HG02623 (cell line): ENCODE measurements around the gene MROH2A.
"Not testable (repeated sequence)": the region's sequence is repeated elsewhere in the genome, so short reads cannot be mapped to it uniquely, and the experiment has no call there.

ENCODE experiments used
- ATAC-seq: cut with Tn5 transposase; IDR thresholded peaks from one replicate; pipeline ENCODE4 v1.9.1; 2021; ENCODE audit warnings: moderate library complexity; ENCODE audit not compliant: unreplicated experiment

Gene MROH2A, protein sequence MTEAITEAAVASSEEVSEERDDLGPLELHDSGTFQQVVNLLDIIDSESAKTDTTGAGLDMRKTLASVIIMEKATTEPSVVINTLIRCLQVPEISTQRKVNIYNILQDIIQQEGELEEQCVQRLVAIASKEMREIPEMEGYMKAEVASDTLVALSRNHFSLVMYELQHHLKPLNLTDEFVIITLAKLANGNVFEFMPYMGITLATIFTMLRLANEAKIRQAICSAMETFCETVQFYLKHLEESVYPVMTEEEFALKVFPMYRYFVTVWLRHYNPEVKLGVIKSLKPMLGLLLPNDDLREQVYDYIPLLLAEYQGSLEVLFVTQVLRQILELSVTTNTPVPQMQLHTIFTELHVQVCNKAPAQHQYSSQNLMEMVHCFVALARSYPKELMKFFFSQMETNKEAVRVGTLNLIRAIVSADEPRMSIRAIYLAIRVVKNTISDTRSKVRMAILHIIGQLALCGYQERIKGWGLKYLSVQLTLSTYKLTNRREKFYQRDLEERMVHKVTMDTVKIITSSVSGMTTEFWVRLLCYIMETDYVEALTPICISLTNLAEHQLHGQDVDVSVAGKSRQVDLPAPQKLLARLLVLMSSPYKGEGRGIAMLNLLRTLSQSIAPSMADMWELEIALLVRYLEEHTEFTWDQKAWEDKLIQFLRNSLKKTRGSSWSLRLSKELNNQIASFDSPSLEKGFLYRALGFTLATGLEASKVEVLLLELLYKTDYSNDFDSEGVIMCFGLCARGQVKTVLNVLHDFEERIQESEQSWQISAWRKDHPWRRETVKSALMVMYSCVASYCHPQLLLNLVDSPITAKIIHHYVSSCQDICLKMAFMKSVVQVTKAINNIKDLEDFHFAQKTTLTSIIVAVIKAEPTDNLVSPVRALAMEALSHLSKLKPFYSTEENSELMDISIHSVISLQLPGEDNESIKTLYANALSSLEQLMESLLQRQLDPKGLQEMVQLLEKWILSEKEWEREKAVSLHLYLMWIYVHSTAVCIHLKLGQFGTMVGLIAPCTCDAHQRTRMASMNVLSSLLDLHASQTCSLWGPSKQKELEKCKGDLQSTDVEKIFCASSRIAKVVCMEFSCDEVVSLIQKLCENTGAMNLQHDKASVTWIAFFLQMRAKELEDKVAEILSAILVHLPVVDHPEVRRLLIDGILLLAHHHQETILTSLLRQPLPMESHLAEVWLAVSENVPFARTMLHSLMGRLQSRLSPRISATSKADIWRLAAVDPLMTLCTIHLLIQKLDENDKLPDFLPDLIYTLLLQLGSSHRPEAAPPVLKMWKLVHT (N-terminal part only)

DNA sequence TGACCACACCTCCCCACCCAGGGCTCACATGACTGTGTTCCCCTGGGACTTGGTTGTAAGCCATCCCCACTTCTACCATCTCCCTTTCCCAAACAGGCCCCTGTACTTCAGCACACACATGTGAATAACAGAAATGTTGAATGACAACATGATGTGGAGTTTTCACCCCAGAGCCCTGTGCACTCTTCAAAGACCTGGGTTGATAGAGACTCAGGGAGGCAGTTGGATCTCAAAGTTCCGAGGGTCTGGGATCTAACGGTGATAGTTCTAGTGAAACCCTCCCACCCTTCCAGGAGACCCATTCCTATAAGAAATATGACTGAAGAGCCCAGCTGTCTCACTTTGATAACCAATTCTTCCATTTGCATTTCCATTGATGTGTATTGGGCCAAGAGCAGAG, at the start of gene MROH2A:
Gene MROH2A, plus strand, starts transcription at position 301 of the 400 bp plus-strand sequence. CDS start 1,029 bp downstream, outside the sequence.
- no peak for ATAC-seq

DNA sequence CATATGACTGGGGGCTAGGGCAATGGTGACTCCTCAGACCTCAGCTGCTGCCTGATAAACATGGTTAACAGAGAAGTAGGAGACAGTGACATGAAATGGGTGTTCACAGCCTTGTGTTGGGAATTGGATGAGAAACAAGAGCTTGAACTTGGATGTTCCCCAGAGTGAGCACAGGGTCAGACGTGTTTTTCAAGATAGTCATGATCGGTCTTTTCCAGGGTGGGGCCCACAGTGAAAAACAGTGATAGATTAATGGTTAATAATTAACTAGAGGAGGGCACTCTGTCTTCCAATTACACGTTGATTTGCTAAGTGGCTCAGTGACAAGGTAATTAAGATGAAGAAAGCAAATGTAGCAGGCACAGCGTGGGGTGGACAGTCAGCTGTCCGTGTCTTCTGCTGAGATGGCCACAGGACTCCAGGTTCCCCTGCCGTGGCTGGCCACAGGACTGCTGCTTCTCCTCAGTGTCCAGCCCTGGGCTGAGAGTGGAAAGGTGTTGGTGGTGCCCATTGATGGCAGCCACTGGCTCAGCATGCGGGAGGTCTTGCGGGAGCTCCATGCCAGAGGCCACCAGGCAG, 49.3 kb upstream of the MROH2A start, which contains the start of gene UGT1A3:
Gene UGT1A3, plus strand, starts transcription at position 320 of the 579 bp plus-strand sequence. Its CDS starts 85 bp downstream, at position 405.
- ATAC-seq: no peak

DNA sequence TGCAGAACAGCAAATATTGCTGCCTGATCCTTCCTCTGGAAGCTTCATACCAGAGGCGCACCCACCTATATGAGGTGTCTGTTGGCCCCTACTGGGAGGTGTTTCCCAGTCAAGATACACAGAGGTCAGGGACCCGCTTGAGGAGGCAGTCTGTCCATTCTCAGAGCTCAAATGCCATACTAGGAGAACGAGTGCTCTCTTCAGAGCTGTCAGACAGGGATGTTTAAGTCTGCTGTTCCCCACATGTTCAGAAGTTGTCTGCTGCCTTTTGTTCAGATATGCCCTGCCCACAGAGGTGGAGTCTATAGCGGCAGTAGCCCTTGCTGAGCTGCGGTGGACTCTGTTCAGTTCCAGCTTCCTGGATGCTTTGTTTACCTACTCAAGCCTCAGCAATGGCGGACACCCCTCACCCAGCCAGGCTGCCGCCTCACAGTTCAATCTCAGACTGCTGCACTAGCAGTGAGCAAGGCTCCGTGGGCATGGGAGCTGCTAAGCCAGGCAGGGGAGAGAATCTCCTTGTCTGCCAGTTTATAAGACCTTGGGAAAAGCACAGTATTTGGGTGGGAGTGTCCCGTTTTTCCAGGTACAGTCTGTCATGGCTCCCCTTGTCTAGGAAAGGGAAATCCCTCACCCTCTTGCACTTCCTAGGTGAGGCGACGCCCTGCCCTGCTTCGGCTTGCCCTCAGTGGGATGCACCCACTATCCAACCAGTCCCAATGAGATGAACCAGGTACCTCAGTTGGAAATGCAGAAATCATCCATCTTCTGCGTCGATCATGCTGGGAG, 41.1 kb upstream of the MROH2A start:
- not testable (repeated sequence) for ATAC-seq

DNA sequence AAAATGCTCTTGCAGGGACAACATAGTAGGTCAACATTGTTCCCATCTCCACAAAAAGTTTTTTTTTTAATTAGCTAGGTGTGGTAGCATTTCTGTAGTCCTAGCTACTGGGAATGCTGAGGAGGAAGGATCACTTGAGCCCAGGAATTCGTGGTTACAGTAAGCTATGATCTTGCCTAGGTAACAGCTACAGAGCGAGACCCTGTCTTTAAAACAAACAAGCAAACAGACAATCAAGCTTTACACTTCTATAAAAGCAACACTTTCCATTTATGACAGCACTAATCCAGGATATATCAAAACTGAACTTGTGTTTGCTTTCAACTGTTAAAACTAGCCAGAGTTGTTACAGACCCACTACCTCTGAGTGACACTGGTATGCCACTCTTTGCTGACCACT, 37.3 kb upstream of the MROH2A start:
- no peak for ATAC-seq

DNA sequence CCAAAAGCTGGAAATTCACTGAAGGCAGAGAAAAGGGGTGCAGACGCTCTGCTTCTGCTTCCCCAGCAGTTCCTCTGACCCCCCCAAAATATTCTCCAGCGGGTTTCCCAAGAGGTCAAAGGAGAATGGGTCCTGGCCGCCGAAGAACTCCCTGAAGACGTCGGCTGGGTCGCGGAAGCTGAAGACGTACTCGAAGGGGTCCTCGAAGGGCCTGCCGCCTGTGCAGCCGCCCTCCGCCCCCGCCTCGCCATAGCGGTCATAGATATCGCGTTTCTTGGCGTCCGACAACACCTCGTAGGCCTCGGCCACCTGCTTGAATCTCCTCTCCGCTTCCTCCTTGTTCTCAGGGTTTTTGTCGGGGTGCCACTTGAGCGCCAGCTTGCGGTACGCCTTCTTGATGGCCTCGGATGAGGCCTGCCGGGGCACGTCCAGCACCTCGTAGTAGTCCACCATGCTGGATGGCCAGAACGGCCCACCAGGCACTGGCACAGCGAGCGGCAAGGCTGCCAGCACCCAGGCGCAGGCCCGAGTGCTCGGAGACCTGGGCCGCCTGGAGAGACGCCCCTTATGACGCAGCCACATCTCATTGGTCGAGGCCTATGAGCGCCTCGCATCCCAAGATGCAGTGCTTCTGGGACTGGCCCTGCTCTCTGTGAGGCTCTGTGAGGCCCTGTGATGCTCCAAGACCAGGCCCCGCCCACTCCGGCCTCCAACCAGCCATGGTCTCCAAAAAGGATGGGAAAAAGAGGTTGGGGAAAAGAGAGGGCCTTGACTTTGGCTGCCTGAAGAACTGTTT, 34.5 kb upstream of the MROH2A start:
- ATAC-seq: no peak

DNA sequence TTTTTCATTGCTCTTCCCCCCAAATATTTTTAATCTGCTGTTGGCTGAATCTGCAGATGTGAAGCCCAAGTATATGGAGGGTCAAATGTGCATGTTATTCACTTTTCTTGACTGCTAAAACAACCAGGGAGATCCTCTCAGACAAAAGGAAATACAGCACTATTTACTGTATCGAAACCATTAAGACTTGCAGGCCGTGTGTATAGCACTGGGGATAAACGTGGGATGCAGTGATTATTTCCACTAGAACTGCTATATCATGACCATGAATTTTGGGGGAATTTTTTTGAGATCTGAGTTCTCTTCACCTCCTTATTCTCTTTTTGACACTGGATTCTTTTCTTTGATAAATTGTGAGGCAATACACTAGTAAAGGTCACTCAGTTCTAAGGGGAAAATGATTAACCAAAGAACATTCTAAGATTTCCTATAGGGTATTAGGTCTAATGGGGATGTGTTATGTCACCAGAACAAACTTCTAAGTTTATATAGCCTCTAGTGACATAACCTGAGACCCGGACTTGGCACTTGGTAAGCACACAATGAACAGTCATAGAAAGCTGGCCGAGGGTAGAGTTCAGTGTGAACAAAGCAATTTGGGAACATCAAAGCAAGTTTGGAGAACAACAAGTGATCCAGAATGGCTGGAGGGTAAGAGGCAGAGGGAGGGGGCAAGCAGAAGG, 32.9 kb upstream of the MROH2A start:
- no peak for ATAC-seq

DNA sequence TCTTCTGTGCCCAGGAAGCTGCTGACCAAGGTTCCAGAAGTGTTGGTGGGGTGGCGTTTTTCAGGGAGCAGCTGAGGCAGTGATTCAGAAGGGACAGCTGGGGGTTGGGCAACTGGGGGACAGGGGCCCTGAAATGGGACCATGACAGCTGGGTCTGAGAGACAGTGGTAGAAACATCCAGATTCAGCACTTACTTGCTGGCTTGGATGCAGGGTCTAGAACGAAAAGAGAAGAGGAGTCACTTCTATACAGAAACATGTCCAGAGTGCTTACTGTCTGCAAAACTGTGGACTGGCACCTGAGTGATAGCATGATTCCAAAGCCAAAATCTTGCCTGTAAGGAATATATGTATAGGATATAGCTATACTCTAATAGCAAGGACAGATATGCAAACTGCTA, 32.3 kb upstream of the MROH2A start:
- ATAC-seq: not testable (repeated sequence)

DNA sequence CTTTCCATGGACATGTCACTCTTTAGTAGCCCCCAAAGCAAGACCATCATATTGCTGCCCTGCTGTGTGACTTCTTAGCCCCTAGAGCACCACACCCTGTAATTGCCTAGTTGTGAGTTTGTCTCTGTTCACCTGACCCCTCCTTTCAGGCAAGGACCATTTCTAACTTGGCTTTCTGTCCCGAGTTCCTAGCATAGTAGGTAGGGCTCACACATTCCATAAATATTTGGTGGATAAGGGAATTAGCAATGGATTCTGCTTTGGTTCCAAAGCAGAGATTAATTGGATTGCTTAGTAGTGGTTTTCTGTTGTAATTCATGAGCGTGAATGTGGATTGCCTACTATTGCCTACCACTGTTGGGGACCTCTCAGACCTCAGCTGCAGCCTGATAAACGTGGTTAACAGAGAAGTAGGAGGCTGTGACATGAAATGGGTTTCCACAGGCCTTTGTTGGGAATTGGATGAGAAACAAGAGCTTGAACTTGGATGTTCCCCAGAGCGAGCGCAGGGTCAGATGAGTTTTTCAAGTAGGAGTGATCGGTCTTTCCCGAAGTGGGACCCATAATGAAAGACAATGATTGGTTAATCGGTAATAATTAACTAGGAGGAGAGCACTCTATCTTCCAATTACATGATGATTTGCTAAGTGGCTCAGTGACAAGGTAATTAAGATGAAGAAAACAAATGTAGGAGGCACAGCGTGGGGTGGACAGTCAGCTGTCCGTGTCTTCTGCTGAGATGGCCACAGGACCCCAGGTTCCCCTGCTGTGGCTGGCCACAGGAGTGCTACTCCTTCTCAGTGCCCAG, 31.5 kb upstream of the MROH2A start:
- ATAC-seq: no peak

DNA sequence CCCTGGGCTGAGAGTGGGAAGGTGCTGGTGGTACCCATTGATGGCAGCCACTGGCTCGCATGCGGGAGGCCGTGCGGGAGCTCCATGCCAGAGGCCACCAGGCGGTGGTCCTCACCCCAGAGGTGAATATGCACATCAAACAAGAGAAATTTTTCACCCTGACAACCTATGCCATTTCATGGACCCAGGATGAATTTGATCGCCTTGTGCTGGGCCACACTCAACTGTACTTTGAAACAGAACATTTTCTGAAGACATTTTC, 30.9 kb upstream of the MROH2A start:
- no peak for ATAC-seq

DNA sequence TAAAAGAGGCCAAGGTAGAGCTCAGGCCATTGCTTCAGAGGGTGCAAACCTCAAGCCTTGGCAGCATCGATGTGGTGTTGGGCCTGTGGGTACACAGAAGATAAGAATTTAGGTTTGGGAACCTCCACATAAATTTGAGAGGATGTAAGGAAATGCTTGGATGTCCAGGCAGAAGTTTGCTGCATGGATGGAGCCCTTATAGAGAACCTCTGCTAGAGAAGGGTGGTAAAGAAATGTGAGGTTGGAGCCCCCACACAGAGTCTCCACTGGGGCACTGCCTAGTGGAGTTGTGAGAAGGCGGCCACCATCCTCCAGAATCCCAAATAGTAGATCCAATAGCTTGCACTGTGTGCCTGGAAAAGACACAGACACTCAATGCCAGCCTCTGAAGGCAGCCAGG, 27.4 kb upstream of the MROH2A start:
- not testable (repeated sequence) for ATAC-seq

DNA sequence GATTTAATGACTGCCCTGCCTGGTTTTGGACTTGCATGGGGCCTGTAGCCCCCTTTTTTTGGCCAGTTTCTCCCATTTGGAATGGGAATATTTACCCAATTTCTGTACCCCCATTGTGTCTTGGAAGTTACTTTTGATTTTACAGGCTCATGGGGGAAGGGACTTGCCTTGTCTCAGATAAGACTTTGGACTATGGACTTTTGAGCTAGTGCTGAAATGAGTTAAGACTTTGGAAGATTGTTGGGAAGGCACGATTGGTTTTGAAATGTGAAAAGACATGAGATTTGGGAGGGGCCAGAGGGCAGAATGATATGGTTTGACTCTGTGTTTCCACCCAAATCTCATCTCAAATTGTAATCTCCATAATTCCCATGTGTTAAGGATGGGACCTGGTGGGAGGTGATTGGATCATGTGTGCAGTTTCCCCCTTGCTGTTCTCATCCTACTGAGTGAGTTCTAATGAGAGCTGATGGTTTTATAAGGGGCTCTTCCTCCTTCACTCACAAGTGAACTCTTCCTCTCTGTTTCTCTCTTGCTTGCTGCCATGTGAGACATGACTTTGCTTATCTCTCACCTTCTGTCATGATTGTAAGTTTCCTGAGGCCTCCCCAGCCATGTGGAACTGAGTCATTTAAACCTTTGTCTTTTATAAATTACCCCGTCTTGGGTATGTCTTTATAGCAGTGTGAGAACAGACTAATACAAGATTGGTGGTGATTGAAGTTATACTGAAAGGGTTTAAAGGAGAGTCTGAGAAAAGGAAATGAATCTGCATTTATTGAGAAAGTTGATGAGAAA, 26.7 kb upstream of the MROH2A start:
- ATAC-seq: not testable (repeated sequence)

DNA sequence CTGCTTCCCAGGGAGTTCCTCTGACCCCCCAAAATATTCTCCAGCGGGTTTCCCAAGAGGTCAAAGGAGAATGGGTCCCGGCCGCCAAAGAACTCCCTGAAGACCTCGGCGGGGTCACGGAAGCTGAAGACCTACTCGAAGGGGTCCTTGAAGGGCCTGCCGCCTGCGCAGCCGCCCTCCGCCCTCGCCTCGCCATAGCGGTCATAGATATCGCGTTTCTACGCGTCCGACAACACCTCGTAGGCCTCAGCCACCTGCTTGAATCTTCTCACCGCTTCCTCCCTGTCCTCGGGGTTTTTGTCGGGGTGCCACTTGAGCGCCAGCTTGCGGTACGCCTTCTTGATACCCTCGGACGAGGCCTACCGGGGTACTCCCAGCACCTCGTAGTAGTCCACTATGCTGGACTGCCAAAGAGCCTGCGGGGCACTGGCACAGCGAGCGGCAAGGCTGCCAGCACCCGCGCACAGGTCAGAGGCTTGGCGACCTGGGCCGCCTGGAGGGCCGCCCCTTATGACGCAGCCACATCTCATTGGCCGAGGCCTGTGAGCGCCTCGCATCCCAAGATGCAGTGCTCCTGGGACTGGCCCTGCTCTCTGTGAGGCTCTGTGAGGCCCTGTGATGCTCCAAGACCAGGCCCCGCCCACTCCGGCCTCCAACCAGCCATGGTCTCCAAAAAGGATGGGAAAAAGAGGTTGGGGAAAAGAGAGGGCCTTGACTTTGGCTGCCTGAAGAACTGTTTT, 23.1 kb upstream of the MROH2A start:
- no peak for ATAC-seq

DNA sequence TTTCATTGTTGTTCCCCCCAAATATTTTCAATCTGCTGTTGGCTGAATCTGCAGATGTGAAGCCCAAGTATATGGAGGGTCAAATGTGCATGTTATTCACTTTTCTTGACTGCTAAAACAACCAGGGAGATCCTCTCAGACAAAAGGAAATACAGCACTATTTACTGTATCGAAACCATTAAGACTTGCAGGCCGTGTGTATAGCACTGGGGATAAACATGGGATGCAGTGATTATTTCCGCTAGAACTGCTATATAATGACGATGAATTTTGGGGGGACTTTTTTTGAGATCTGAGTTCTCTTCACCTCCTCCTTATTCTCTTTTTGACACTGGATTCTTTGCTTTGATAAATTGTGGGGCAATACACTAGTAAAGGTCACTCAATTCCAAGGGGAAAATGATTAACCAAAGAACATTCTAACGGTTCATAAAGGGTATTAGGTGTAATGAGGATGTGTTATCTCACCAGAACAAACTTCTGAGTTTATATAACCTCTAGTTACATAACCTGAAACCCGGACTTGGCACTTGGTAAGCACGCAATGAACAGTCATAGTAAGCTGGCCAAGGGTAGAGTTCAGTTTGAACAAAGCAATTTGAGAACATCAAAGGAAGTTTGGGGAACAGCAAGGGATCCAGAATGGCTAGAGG, 21.6 kb upstream of the MROH2A start:
- ATAC-seq: no peak

DNA sequence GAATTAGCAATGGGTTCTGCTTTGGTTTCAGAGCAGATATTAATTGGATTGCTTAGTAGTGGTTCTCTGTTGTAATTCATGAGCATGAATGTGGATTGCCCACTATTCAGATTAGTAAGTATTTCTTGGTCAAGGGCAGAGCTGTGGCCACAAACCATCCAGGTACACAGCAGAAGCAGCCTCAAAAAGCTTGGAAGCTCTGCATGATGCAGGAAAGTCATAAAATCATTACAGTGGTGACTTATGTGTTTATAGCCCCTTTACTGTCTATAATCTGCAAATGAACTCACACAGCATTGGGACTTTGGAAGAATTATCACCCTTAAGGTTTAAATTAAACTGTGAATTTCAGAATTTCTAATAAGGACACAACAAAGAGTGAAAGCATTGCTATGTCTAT, 20.0 kb upstream of the MROH2A start:
- ATAC-seq: no peak

DNA sequence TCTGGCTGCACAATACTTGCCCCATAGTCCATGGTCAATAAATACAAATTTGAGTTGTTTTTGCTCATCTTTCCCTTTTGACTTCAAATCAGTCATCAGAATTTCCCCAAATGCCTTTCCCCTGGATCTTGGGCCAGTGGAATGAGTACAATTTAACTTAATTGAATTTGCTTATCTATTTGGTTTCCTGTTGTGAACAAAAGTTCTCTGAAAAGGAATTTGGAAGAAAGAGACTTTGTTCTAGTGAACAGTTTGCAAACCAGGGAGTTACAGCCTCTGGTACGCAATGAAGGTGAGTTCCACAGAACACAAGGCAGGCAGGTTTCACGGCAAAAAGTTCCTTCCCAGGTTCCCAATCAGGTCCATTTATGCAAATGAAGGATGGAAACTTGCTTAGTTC, 19.3 kb upstream of the MROH2A start:
- no peak for ATAC-seq

DNA sequence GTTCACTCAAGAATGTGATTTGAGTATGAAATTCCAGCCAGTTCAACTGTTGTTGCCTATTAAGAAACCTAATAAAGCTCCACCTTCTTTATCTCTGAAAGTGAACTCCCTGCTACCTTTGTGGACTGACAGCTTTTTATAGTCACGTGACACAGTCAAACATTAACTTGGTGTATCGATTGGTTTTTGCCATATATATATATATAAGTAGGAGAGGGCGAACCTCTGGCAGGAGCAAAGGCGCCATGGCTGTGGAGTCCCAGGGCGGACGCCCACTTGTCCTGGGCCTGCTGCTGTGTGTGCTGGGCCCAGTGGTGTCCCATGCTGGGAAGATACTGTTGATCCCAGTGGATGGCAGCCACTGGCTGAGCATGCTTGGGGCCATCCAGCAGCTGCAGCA, 18.1 kb upstream of the MROH2A start, which contains the start of gene UGT1A1:
Gene UGT1A1, plus strand, starts transcription at position 228 of the 400 bp plus-strand sequence. Its CDS starts 18 bp downstream, at position 246.
- ATAC-seq: no peak
